ENCODE measurements around the gene KRTAP10-4. TPM values are rescaled to one million over a fixed set of nuclear protein-coding genes. Genes with fewer than 3 reads are reported as not detected.

Gene KRTAP10-4
- total RNA-seq, 3 donors from 2014 or later (not counting 1 experiment from before 2014, with no cell fraction given), result not detected

GRCh38 chr21:44593598-44594405 is 20.3 kb downstream of the KRTAP10-4 start:
- intact Hi-C loops (cut with micrococcal nuclease), result no loop called here
- TF ChIP-seq CTCF (IDR thresholded peaks at IDR 0.05), result no peak
- Mint-ChIP-seq H3K36me3 (no peaks in the 10 kb centered on the region), H3K9me3 (peaks cover 2 to 3% of the 10 kb centered on the region in 2 donors), H3K4me1 (peaks cover 0 to 5% of the 10 kb centered on the region in 2 donors), H3K27ac (no peak overlapping the region), H3K27me3 (ENCODE audit: low read depth in 2 of 2) (peaks cover 20% of the 10 kb centered on the region in 2 donors), H3K4me3 (no peak overlapping the region)
- no peak overlapping the region for H3K4me3 ChIP-seq (ENCODE audit: low read length)
- no peak for ATAC-seq
- H3K27me3 ChIP-seq (ENCODE audit: control insufficient read depth, insufficient read depth, low read length), result no peaks in the 10 kb centered on the region
- no peaks in the 10 kb centered on the region for H3K9me3 ChIP-seq (ENCODE audit: control insufficient read depth, insufficient read depth, low read length)
- WGBS (ENCODE audit: insufficient coverage), result 80% methylated on average over 20 of the region's 20 CpGs
- no peak for DNase-seq
- no peaks in the 10 kb centered on the region for H3K36me3 ChIP-seq (ENCODE audit: control insufficient read depth, insufficient read depth, low read length)
- H3K27ac ChIP-seq (ENCODE audit: low read length), result no peak overlapping the region
- no peaks in the 10 kb centered on the region for H3K4me1 ChIP-seq (ENCODE audit: control insufficient read depth, insufficient read depth, low read length)

- Histone ChIP-seq H3K27ac (ENCODE audit: low read length) (no peak overlapping the region), H3K4me3 (ENCODE audit: low read length) (no peak overlapping the region), H3K36me3 (ENCODE audit: control insufficient read depth, insufficient read depth, low read length) (no peaks in the 10 kb centered on the region), H3K27me3 (ENCODE audit: control insufficient read depth, insufficient read depth, low read length) (no peaks in the 10 kb centered on the region), H3K4me1 (ENCODE audit: control insufficient read depth, insufficient read depth, low read length) (no peaks in the 10 kb centered on the region), H3K9me3 (ENCODE audit: control insufficient read depth, insufficient read depth, low read length) (no peaks in the 10 kb centered on the region)
- H3K4me3 Mint-ChIP-seq, result no peak overlapping the region
- H3K4me1 Mint-ChIP-seq, result peaks cover 0 to 5% of the 10 kb centered on the region in 2 donors
- no peaks in the 10 kb centered on the region for H3K36me3 Mint-ChIP-seq
- no peak overlapping the region for H3K27ac Mint-ChIP-seq
- no peak for ATAC-seq
- peaks cover 2 to 3% of the 10 kb centered on the region in 2 donors for H3K9me3 Mint-ChIP-seq
- no peak for DNase-seq
- intact Hi-C loops (cut with micrococcal nuclease), result no loop called here
- H3K27me3 Mint-ChIP-seq (ENCODE audit: low read depth in 2 of 2), result peaks cover 16 to 18% of the 10 kb centered on the region in 2 donors
- WGBS (ENCODE audit: insufficient coverage), result 83% methylated on average over 12 of the region's 12 CpGs
- TF ChIP-seq CTCF (IDR thresholded peaks at IDR 0.05), result no peak
Measured at GRCh38 chr21:44594406-44594916, 20.9 kb downstream of the KRTAP10-4 start.

GRCh38 chr21:44595524-44595923 is 22.0 kb downstream of the KRTAP10-4 start:
- TF ChIP-seq CTCF (IDR thresholded peaks at IDR 0.05), result no peak
- H3K27ac Mint-ChIP-seq, result no peak overlapping the region
- Histone ChIP-seq H3K36me3 (ENCODE audit: control insufficient read depth, insufficient read depth, low read length) (no peaks in the 10 kb centered on the region), H3K4me3 (ENCODE audit: low read length) (no peak overlapping the region), H3K4me1 (ENCODE audit: control insufficient read depth, insufficient read depth, low read length) (no peaks in the 10 kb centered on the region), H3K27ac (ENCODE audit: low read length) (no peak overlapping the region), H3K9me3 (ENCODE audit: control insufficient read depth, insufficient read depth, low read length) (no peaks in the 10 kb centered on the region), H3K27me3 (ENCODE audit: control insufficient read depth, insufficient read depth, low read length) (no peaks in the 10 kb centered on the region)
- WGBS (ENCODE audit: insufficient coverage), result 89% methylated on average over 5 of the region's 6 CpGs
- peaks cover 2 to 3% of the 10 kb centered on the region in 2 donors for H3K9me3 Mint-ChIP-seq
- ATAC-seq, result no peak
- intact Hi-C loops (cut with micrococcal nuclease), result no loop called here
- no peaks in the 10 kb centered on the region for H3K36me3 Mint-ChIP-seq
- no peak for DNase-seq
- H3K4me3 Mint-ChIP-seq, result no peak overlapping the region
- peaks cover 0 to 5% of the 10 kb centered on the region in 2 donors for H3K4me1 Mint-ChIP-seq
- H3K27me3 Mint-ChIP-seq (ENCODE audit: low read depth in 2 of 2), result peaks cover 13 to 17% of the 10 kb centered on the region in 2 donors

Data from natural killer cell (primary cell).